Neural progenitor cell (in vitro differentiated cells): ENCODE measurements around the gene CCNY.

Experiments used
- EZH2 ChIP-seq: fragments of 200-600 bp; sonication (generic); IDR thresholded peaks from 2 replicates; pipeline ENCODE4 v1.6.1; 2017; ENCODE audit warnings: antibody characterized with exemption, mild to moderate bottlenecking, moderate library complexity
- EZH2phosphoT487 ChIP-seq: fragments of 200-600 bp; sonication (generic); IDR thresholded peaks from 2 replicates; pipeline ENCODE4 v1.6.1; 2017; ENCODE audit warnings: antibody characterized with exemption
- TF ChIP-seq, protein P1 (sequence below): fragments of 200-600 bp; sonication (generic); IDR thresholded peaks from 2 replicates; pipeline ENCODE4 v1.5.1; 2017; ENCODE audit warnings: antibody characterized with exemption, mild to moderate bottlenecking

DNA sequence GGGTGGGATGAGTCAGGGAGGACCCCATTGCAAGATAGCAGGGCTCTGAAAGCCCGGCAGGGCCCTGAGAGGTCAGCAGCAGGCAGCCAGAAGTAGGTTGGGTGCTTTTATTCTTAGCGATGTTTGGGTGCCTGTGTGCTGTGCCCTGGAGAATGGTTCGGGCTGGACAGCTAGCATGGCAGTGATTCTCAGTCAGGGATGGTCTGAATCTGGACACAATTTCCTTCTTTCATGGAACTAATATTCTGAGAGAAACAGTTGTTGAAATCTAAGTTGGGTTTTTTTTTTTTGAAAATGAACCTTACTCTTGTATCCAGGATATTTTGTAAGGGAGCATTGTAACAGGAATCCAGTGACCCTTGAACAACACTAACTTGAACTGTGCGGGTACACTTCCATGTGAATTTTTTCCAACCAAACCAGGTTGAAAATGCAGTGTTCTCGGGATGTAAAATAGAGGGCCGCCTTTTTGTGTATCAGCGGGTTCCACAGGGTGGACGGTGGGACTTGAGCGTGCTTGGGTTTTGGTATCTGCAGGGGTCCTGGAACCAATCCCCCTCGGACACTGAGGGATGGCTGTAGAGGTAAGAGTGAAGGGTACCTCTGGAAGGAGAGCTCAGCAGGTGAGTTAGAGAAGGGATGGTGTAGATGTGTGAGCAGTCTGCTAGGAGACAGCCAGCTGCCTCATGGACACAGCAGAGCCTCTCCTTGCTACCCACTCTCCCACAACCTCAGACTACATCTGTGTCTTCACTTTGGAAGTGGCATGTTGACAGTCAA, 12.5 kb downstream of the CCNY start:
- TF ChIP-seq, protein P1, sequence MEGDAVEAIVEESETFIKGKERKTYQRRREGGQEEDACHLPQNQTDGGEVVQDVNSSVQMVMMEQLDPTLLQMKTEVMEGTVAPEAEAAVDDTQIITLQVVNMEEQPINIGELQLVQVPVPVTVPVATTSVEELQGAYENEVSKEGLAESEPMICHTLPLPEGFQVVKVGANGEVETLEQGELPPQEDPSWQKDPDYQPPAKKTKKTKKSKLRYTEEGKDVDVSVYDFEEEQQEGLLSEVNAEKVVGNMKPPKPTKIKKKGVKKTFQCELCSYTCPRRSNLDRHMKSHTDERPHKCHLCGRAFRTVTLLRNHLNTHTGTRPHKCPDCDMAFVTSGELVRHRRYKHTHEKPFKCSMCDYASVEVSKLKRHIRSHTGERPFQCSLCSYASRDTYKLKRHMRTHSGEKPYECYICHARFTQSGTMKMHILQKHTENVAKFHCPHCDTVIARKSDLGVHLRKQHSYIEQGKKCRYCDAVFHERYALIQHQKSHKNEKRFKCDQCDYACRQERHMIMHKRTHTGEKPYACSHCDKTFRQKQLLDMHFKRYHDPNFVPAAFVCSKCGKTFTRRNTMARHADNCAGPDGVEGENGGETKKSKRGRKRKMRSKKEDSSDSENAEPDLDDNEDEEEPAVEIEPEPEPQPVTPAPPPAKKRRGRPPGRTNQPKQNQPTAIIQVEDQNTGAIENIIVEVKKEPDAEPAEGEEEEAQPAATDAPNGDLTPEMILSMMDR = no peak
- TF ChIP-seq EZH2 = no peak
- no peak for TF ChIP-seq EZH2phosphoT487
